Stomach (tissue), 9 donors: Measurements from ENCODE around the gene OGG1. TPM values are rescaled to one million over a fixed set of nuclear protein-coding genes. Genes with fewer than 3 reads are reported as not detected.

Experiments
- DNase-seq, 2 donors: peaks; one replicate each; pipeline versions ENCODE4 v3.0.0 to v3.0.0-alpha.2; 2013 to 2019
- H3K27ac ChIP-seq, 5 donors: fragments of 200-600 bp in 4 of 5; sonication (generic) in 4 of 5; one replicate each; pipeline ENCODE4 v1.5.1; 2013 to 2019; ENCODE audit warnings: mild to moderate bottlenecking in 1 of 5, moderate library complexity in 1 of 5
- H3K27me3 ChIP-seq, 3 donors: fragments of 200-600 bp; sonication (generic); one replicate each; pipeline ENCODE4 v1.5.1; 2017 to 2019; ENCODE audit warnings: mixed run types in 1 of 3
- H3K36me3 ChIP-seq, 4 donors: fragments of 200-600 bp; sonication (generic); 1 replicate in 3 of 4; 2 replicates in 1 of 4; pipeline ENCODE4 v1.5.1; 2016 to 2019
- H3K4me1 ChIP-seq, 4 donors: fragments of 200-600 bp; sonication (generic); one replicate each; pipeline ENCODE4 v1.5.1; 2016 to 2019
- H3K4me3 ChIP-seq, 4 donors: fragments of 200-600 bp; sonication (generic) in 3 of 4; one replicate each; pipeline ENCODE4 v1.5.1; 2016 to 2019; ENCODE audit warnings: mild to moderate bottlenecking in 1 of 4
- H3K9me3 ChIP-seq, 4 donors: fragments of 200-600 bp; sonication (generic); one replicate each; pipeline ENCODE4 v1.5.1; 2016 to 2019
- EP300 ChIP-seq: sonication (generic); formaldehyde crosslinking; IDR thresholded peaks from one replicate; pipeline ENCODE4 v1.6.1; 2017; ENCODE audit warnings: antibody characterized with exemption
- POLR2A ChIP-seq, 4 donors: fragments of 450-650 bp; IDR thresholded peaks; one replicate each; pipeline ENCODE4 v1.6.1; 2016; ENCODE audit warnings: antibody characterized with exemption in 4 of 4, control low read depth in 2 of 4, mild to moderate bottlenecking in 1 of 4, moderate library complexity in 1 of 4
- POLR2AphosphoS5 ChIP-seq, 3 donors: sonication (generic); formaldehyde crosslinking; IDR thresholded peaks; one replicate each; pipeline ENCODE4 v1.6.1; 2016; ENCODE audit warnings: antibody characterized with exemption in 3 of 3
- WGBS, 5 donors: extraction: QIAGEN DNeasy Blood & Tissue Kit in 3 of 5; methylation state at CpG; one replicate each; pipeline versions ENCODE4 v1.1.5 to v1.1.7; 2013 to 2018; 5-methylcytosine and 5-hydroxymethylcytosine counted together
- intact Hi-C: fragments of 100-400 bp; cut with DNase I; formaldehyde crosslinking; loops from one replicate; pipeline ENCODE4 v1.15.1; 2023; ENCODE audit warnings: low total_unique reads
- polyA plus RNA-seq, 3 donors: library from polyadenylated mRNA; stranded (reverse); fragments of 200-250 nt; gene quantifications; one replicate each; pipeline ENCODE4 v1.2.3, GENCODE V29; 2013
- total RNA-seq, 5 donors: library from RNA; depleted of rRNA; stranded (reverse); fragments of >200 nt; gene quantifications; one replicate each; pipeline versions ENCODE4 v1.1.0 to v1.2.3, GENCODE V29; 2014 to 2016
- TF ChIP-seq, protein P1 (sequence below), 7 experiments: fragments of 450-650 bp in 4 of 7; fragments of 200-600 bp in 3 of 7; sonication (generic) in 3 of 7; IDR thresholded peaks; one replicate each; pipeline ENCODE4 v1.5.1; 2016 to 2019; ENCODE audit warnings: antibody characterized with exemption in 7 of 7, control low read depth in 2 of 7, mild to moderate bottlenecking in 1 of 7
- donor health status: healthy with polysubstance abuse.
- donor health status: Bipolar disorder and iron deficiency.
- donor health status: healthy.

OGG1 gene
- total and polyA plus RNA-seq, 8 donors: 7.6 to 54.5 (median 17.5) TPM

- TF ChIP-seq, protein P1, sequence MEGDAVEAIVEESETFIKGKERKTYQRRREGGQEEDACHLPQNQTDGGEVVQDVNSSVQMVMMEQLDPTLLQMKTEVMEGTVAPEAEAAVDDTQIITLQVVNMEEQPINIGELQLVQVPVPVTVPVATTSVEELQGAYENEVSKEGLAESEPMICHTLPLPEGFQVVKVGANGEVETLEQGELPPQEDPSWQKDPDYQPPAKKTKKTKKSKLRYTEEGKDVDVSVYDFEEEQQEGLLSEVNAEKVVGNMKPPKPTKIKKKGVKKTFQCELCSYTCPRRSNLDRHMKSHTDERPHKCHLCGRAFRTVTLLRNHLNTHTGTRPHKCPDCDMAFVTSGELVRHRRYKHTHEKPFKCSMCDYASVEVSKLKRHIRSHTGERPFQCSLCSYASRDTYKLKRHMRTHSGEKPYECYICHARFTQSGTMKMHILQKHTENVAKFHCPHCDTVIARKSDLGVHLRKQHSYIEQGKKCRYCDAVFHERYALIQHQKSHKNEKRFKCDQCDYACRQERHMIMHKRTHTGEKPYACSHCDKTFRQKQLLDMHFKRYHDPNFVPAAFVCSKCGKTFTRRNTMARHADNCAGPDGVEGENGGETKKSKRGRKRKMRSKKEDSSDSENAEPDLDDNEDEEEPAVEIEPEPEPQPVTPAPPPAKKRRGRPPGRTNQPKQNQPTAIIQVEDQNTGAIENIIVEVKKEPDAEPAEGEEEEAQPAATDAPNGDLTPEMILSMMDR (IDR thresholded peaks at IDR 0.05): peak in 1 of 7 experiments; percentile 14
- TF ChIP-seq POLR2AphosphoS5 (IDR thresholded peaks at IDR 0.05): no peak
- Histone ChIP-seq H3K36me3 (peaks cover 45 to 89% (median 87%) of the 10 kb centered on the region in 4 donors), H3K27me3 (no peaks in the 10 kb centered on the region), H3K4me1 (peaks cover 8 to 20% (median 17%) of the 10 kb centered on the region in 4 donors), H3K9me3 (no peaks in the 10 kb centered on the region), H3K4me3 (no peak overlapping the region), H3K27ac (no peak overlapping the region)
- intact Hi-C loops: no loop called here
- no peak for DNase-seq
- WGBS, 5 donors: 88 to 94% (median 92%) methylated on average over 13 of the region's 13 CpGs
Measured at GRCh38 chr3:9786825-9787669, 37.3 kb downstream of the OGG1 start.

GRCh38 chr3:9787714-9788113 lies 38.0 kb downstream of the OGG1 start:
- intact Hi-C loops: no loop called here
- DNase-seq: no peak
- no peak for TF ChIP-seq POLR2A (IDR thresholded peaks at IDR 0.05)
- TF ChIP-seq, protein P1 (IDR thresholded peaks at IDR 0.05): no peak
- TF ChIP-seq EP300: no peak
- no peak for TF ChIP-seq POLR2AphosphoS5 (IDR thresholded peaks at IDR 0.05)
- no peaks in the 10 kb centered on the region for H3K9me3 ChIP-seq
- no peak overlapping the region for H3K4me3 ChIP-seq
- no peaks in the 10 kb centered on the region for H3K27me3 ChIP-seq
- H3K36me3 ChIP-seq: peaks cover 40 to 82% (median 80%) of the 10 kb centered on the region in 4 donors
- H3K4me1 ChIP-seq: peaks cover 8 to 21% (median 17%) of the 10 kb centered on the region in 4 donors
- WGBS, 5 donors: 86 to 92% (median 87%) methylated on average over 6 of the region's 6 CpGs
- no peak overlapping the region for H3K27ac ChIP-seq

DNA sequence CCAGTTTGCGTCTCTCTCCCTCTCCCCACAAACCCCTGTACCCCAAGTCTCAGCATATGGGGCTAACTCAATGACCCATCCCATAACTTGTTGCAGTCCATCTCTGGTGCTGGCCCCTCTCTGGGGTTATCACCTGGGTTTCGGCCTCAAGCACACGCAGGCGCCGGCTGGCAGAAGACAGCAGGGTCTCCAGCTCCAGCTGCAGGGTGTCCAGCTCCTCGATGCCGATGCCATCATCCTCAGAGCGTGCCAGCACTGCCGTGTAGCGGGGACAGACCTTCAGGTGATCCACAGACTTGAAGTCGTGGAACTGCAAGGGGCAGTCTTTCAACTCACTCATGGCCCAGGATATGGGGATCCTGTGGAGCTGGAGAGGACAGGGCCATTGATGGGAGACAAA lies 41.4 kb downstream of the OGG1 start:
- peaks cover 29 to 66% (median 58%) of the 10 kb centered on the region in 4 donors for H3K36me3 ChIP-seq
- H3K9me3 ChIP-seq: no peaks in the 10 kb centered on the region
- 87 to 93% (median 89%) methylated on average over 11 of the region's 11 CpGs for WGBS, 5 donors
- TF ChIP-seq EP300 (no peak), POLR2A (IDR thresholded peaks at IDR 0.05) (no peak), POLR2AphosphoS5 (IDR thresholded peaks at IDR 0.05) (no peak)
- TF ChIP-seq, protein P1 (IDR thresholded peaks at IDR 0.05): no peak
- no peaks in the 10 kb centered on the region for H3K27me3 ChIP-seq
- peak overlapping the region in 2 of 4 donors; percentile 82 to 89 for H3K4me3 ChIP-seq
- H3K27ac ChIP-seq: peak overlapping the region in 4 of 5 donors; percentile 96 to 99 (median 98)
- intact Hi-C loops: no loop called here
- no peak for DNase-seq
- H3K4me1 ChIP-seq: peaks cover 18 to 49% (median 41%) of the 10 kb centered on the region in 4 donors

DNA sequence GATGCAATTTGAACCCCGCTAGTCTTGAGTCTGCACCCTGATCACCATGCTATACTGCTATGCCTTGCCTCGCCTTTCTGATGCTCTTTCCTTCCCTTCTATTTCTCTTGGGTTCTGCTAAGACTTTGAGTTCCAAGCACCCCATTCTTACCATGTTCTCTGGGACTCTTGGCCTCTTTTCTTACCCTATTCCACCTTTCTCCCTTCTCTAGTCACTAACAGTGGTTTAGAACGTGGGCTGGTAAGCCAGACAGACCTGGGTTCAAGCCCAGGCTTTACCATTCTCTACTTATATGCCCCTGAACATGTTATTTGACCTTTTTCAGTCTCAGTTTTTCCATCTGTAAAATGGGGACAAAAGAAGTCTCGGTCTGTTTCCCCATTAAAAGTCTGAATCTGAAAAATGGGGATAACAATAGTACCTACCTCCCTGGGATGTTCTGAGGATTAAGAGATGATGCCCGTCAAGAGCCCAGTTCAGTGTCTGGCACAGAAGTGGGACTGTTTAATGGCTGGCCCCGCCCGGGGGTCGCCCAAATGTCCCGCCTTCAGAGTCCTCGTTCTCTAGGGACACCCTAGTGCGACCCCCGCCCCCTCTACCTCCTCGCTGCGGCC lies 42.1 kb downstream of the OGG1 start:
- peak overlapping the region; percentile 94 to 99 (median 98) for H3K27ac ChIP-seq
- DNase-seq: no peak
- WGBS, 5 donors: 14 to 21% (median 14%) methylated on average over 10 to 14 of the region's 14 CpGs
- H3K4me3 ChIP-seq: peak overlapping the region; percentile 82 to 99 (median 93)
- TF ChIP-seq, protein P1 (IDR thresholded peaks at IDR 0.05): no peak
- TF ChIP-seq EP300 (no peak), POLR2AphosphoS5 (IDR thresholded peaks at IDR 0.05) (no peak), POLR2A (IDR thresholded peaks at IDR 0.05) (peak in 1 of 4 donors; percentile 41)
- no peaks in the 10 kb centered on the region for H3K9me3 ChIP-seq
- peaks cover 21 to 63% (median 55%) of the 10 kb centered on the region in 4 donors for H3K36me3 ChIP-seq
- no peaks in the 10 kb centered on the region for H3K27me3 ChIP-seq
- H3K4me1 ChIP-seq: peaks cover 18 to 56% (median 44%) of the 10 kb centered on the region in 4 donors
- intact Hi-C loops: no loop called here
